ENCODE measurements around the gene PNO1. TPM values are rescaled to one million over a fixed set of nuclear protein-coding genes. Genes with fewer than 3 reads are reported as not detected.
A peak's percentile ranks its signal among the peaks of the same experiment; 100 is the strongest.

Gene PNO1
- total and polyA plus RNA-seq, 2 experiments from 2014 or later = 10.7 to 22.6 TPM

DNA sequence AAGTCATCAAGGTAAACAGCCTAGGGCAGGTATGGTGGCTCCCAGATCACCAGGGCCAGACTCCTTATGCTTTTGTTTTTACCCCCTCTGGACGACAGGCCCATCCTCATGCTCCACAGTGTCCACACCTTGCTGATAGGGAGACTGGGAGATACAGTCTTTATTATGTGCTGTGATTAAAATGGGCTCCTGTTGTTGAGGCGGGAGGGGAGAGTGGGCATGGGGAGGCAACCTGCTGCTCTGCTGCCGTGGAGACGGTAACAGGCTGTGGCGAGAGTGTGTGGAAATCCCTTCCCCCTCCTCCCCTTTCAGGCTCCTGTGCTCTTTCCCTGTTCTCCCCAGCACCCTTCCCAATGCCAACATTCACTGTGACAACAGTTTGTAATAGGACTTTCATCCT lies 38.2 kb upstream of the PNO1 start:
- TF ChIP-seq, protein P1, sequence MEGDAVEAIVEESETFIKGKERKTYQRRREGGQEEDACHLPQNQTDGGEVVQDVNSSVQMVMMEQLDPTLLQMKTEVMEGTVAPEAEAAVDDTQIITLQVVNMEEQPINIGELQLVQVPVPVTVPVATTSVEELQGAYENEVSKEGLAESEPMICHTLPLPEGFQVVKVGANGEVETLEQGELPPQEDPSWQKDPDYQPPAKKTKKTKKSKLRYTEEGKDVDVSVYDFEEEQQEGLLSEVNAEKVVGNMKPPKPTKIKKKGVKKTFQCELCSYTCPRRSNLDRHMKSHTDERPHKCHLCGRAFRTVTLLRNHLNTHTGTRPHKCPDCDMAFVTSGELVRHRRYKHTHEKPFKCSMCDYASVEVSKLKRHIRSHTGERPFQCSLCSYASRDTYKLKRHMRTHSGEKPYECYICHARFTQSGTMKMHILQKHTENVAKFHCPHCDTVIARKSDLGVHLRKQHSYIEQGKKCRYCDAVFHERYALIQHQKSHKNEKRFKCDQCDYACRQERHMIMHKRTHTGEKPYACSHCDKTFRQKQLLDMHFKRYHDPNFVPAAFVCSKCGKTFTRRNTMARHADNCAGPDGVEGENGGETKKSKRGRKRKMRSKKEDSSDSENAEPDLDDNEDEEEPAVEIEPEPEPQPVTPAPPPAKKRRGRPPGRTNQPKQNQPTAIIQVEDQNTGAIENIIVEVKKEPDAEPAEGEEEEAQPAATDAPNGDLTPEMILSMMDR (IDR thresholded peaks at IDR 0.05; ENCODE audit: low read depth, low read length) = no peak
- H3K4me3 ChIP-seq = no peak overlapping the region
- no peak overlapping the region for H3K27ac ChIP-seq
- no peaks in the 10 kb centered on the region for H3K27me3 ChIP-seq
- H3K9me3 ChIP-seq (ENCODE audit: low read depth) = no peaks in the 10 kb centered on the region
- H3K4me1 ChIP-seq (ENCODE audit: low read depth) = no peaks in the 10 kb centered on the region
- no peaks in the 10 kb centered on the region for H3K36me3 ChIP-seq
- no peak for DNase-seq (ENCODE audit: low read depth in 1 of 2, low spot score in 1 of 2)

DNA sequence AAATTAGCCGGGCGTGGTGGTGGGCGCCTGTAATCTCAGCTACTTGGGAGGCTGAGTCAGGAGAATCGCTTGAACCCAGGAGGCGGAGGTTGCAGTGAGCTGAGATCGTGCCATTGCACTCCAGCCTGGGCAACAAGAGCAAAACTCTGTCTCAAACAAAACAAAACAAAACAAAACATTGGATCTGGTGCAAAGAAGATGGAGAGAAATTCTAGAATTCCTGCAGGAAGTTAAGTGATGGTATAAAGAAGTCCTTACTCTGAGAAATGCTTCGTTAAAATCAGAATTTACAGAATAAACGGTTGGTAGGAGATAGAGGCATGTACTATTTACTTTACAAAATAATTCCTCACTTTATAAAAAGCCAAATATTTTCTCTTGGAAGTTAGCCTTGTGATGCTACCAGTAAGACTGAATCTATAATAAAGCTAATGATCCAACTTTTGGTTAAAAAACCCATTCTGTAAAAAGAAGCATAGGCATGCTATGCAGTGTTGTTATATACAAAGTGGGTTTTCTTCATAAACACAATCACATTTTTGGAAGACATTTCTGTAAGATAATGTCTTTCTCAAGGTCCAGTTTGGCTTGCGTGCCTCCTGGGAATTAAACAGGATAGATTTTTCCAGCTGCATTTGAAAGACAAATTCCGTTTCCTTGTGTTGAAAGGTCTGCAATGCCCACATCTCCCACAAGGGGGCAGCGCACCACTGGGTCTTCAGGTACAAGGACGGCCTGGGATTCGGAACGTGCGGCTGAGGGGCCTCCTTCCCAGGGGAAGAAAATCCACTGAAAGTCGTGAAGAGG lies 35.6 kb upstream of the PNO1 start:
- DNase-seq (ENCODE audit: low read depth in 1 of 2, low spot score in 1 of 2) = peak; percentile 91 to 93
- Histone ChIP-seq H3K27ac (no peak overlapping the region), H3K4me3 (no peak overlapping the region), H3K36me3 (no peaks in the 10 kb centered on the region), H3K27me3 (no peaks in the 10 kb centered on the region), H3K9me3 (ENCODE audit: low read depth) (no peaks in the 10 kb centered on the region), H3K4me1 (ENCODE audit: low read depth) (no peaks in the 10 kb centered on the region)
- TF ChIP-seq, protein P1 (IDR thresholded peaks at IDR 0.05; ENCODE audit: low read depth, low read length) = peak; percentile 97

DNA sequence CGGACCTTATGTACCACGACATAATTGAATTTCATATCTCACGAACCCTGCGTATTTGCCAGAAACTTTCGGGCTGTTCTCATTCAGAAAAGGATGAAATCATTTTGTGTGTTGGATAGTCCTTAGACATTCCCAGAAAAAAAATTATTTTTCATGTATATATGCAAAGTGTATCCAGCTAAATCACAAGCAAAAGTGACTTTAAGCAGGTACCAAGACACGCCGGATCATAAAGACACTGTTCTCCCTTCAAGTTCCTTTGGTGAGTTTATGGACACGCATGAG lies 35.1 kb upstream of the PNO1 start:
- TF ChIP-seq, protein P1 (IDR thresholded peaks at IDR 0.05; ENCODE audit: low read depth, low read length) = no peak
- no peaks in the 10 kb centered on the region for H3K36me3 ChIP-seq
- H3K27ac ChIP-seq = no peak overlapping the region
- no peaks in the 10 kb centered on the region for H3K27me3 ChIP-seq
- DNase-seq (ENCODE audit: low read depth in 1 of 2, low spot score in 1 of 2) = no peak
- H3K9me3 ChIP-seq (ENCODE audit: low read depth) = no peaks in the 10 kb centered on the region
- no peaks in the 10 kb centered on the region for H3K4me1 ChIP-seq (ENCODE audit: low read depth)
- no peak overlapping the region for H3K4me3 ChIP-seq

DNA sequence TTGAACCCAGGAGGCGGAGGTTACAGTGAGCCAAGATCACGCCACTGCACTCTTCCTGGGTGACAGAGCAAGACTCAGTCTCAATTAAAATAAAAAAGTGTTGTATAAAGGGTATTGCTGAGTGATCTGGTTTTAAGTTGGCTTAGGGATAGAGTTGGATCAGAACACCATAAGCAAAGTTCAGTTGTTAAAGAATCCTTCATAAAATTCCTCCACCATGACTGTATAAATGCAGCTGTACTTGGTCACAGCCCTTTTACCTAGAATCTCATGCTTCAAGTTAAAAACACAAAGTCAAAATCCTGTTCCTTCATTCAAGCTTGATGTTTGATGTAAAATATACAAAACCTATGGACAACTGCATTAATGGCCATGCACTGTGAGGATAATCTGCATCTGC lies 33.4 kb upstream of the PNO1 start:
- TF ChIP-seq, protein P1 (IDR thresholded peaks at IDR 0.05; ENCODE audit: low read depth, low read length) = no peak
- H3K27me3 ChIP-seq = no peaks in the 10 kb centered on the region
- H3K36me3 ChIP-seq = peaks cover 1% of the 10 kb centered on the region
- no peak overlapping the region for H3K27ac ChIP-seq
- H3K4me1 ChIP-seq (ENCODE audit: low read depth) = no peaks in the 10 kb centered on the region
- DNase-seq (ENCODE audit: low read depth in 1 of 2, low spot score in 1 of 2) = peak in 1 of 2 donors; percentile 7
- no peak overlapping the region for H3K4me3 ChIP-seq
- no peaks in the 10 kb centered on the region for H3K9me3 ChIP-seq (ENCODE audit: low read depth)

DNA sequence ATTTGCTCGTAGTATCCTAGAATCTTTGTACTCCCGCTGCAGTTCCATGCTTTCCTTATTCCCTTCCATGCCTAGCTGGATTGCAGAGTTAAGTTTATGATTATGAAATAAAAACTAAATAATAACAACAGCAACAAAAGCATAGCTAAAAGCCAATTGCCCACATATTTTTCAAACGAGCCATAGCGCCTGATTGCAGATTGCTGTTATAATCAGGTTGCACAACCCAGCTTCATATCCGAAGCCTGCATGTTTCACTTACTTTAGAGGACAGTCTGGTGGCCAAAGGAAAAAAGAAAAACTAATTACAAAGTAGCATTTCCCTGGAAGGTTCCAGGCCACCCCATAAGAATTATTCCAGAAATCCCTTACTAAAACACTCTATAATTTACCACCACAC lies 31.9 kb upstream of the PNO1 start:
- H3K27me3 ChIP-seq = no peaks in the 10 kb centered on the region
- no peaks in the 10 kb centered on the region for H3K9me3 ChIP-seq (ENCODE audit: low read depth)
- no peak overlapping the region for H3K27ac ChIP-seq
- TF ChIP-seq, protein P1 (IDR thresholded peaks at IDR 0.05; ENCODE audit: low read depth, low read length) = no peak
- peaks cover 7% of the 10 kb centered on the region for H3K36me3 ChIP-seq
- no peak for DNase-seq (ENCODE audit: low read depth in 1 of 2, low spot score in 1 of 2)
- no peaks in the 10 kb centered on the region for H3K4me1 ChIP-seq (ENCODE audit: low read depth)
- H3K4me3 ChIP-seq = no peak overlapping the region
